Astrocyte (in vitro differentiated cells and primary cell): ENCODE results near the gene C9.

ENCODE experiments used
- CTCF ChIP-seq: IDR thresholded peaks from 2 replicates; pipeline ENCODE4 v1.5.1; 2011; ENCODE audit warnings: low read depth, mild to moderate bottlenecking, inconsistent platforms, low read length, moderate library complexity; ENCODE audit not compliant: insufficient read depth
- EZH2 ChIP-seq: IDR thresholded peaks from 2 replicates; pipeline ENCODE4 v1.6.1; 2012; ENCODE audit warnings: mild to moderate bottlenecking, low read length, inconsistent platforms; ENCODE audit not compliant: insufficient read depth

- no peak for TF ChIP-seq CTCF
- no peak for TF ChIP-seq EZH2
Observed at GRCh38 chr5:39331861-39332381, 32.4 kb downstream of the C9 start.
